Thyroid gland (tissue), 4 donors: ENCODE results near the gene POLDIP2.

Experiments used
- CTCF ChIP-seq, 6 experiments: fragments of 200-600 bp in 3 of 6; fragments of 450-650 bp in 3 of 6; sonication (generic) in 3 of 6; IDR thresholded peaks; one replicate each; pipeline ENCODE4 v1.5.1; 2016 to 2019; ENCODE audit warnings: antibody characterized with exemption in 6 of 6, mild to moderate bottlenecking in 2 of 6, inconsistent platforms in 1 of 6, moderate library complexity in 1 of 6
- POLR2A ChIP-seq, 2 donors: fragments of 450-650 bp; IDR thresholded peaks; one replicate each; pipeline ENCODE4 v1.6.1; 2017; ENCODE audit warnings: antibody characterized with exemption in 2 of 2, mild to moderate bottlenecking in 2 of 2, moderate library complexity in 1 of 2

DNA sequence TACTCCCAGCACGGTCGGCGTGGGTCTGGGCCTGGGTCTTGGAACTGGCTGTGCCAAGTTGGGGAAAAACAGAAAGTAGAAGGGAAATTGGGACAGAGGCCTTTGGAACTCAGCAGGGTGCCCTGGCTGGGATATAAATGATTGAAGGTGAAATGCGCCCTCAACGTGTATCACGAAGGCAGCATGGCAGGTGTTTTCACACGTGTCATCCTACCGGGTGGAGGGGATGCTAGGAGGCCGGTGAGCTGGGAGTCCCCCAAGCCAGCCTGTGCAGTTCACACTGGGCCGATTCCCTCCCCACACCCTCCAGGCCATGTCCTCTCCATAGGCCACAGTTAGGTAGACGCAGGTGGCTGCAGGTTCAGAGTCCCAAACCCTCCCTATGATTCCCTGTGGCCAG, 15.8 kb downstream of the POLDIP2 start:
- no peak for TF ChIP-seq CTCF (IDR thresholded peaks at IDR 0.05)
- TF ChIP-seq POLR2A (IDR thresholded peaks at IDR 0.05), result no peak
